Testis (tissue), 3 donors: ENCODE results near the gene MALL. TPM values are rescaled to one million over a fixed set of nuclear protein-coding genes. Genes with fewer than 3 reads are reported as not detected.

Experiments
- DNase-seq: peaks from one replicate; pipeline ENCODE4 v3.0.0-alpha.2; 2019
- H3K27ac ChIP-seq, 2 donors: fragments of 200-600 bp; sonication (generic); one replicate each; pipeline ENCODE4 v1.5.1; 2019
- H3K27me3 ChIP-seq: fragments of 200-600 bp; sonication (generic); one replicate; pipeline ENCODE4 v1.5.1; 2019
- H3K36me3 ChIP-seq: fragments of 200-600 bp; sonication (generic); one replicate; pipeline ENCODE4 v1.5.1; 2017; ENCODE audit warnings: low read depth; ENCODE audit errors: missing control alignments
- H3K4me1 ChIP-seq: fragments of 200-600 bp; sonication (generic); one replicate; pipeline ENCODE4 v1.5.1; 2019
- H3K4me3 ChIP-seq, 2 donors: fragments of 200-600 bp; sonication (generic); one replicate each; pipeline ENCODE4 v1.5.1; 2017 to 2019
- H3K9me3 ChIP-seq: fragments of 200-600 bp; sonication (generic); one replicate; pipeline ENCODE4 v1.5.1; 2017
- CTCF ChIP-seq, 3 experiments: fragments of 450-650 bp in 2 of 3; fragments of 200-600 bp in 1 of 3; sonication (generic) in 1 of 3; IDR thresholded peaks; one replicate each; pipeline ENCODE4 v1.5.1; 2016 to 2019; ENCODE audit warnings: antibody characterized with exemption in 3 of 3, mild to moderate bottlenecking in 2 of 3, moderate library complexity in 1 of 3
- POLR2A ChIP-seq: fragments of 450-650 bp; IDR thresholded peaks from one replicate; pipeline ENCODE4 v1.6.1; 2017; ENCODE audit warnings: antibody characterized with exemption, mild to moderate bottlenecking, moderate library complexity
- whole genome bisulfite sequencing, 2 donors: methylation state at CpG; one replicate each; pipeline ENCODE4 v1.1.5; 2018; 5-methylcytosine and 5-hydroxymethylcytosine counted together
- intact Hi-C: fragments of 100-400 bp; cut with DNase I; formaldehyde crosslinking; loops from one replicate; pipeline ENCODE4 v1.15.1; 2023; ENCODE audit warnings: low total_unique reads
- polyA plus RNA-seq: library from polyadenylated mRNA; stranded (reverse); fragments of 350-450 nt; fragmentation: Illumina TruSeq; extraction: RNeasy Lipid Tissue Mini Kit (QIAGEN cat#74804); gene quantifications from one replicate; pipeline ENCODE4 v1.2.3, GENCODE V29; 2014; ENCODE audit warnings: low read depth, low replicate concordance; ENCODE audit not compliant: insufficient read depth
- total RNA-seq, 2 donors: library from RNA; depleted of rRNA; stranded (reverse); fragments of >200 nt; gene quantifications; one replicate each; pipeline ENCODE4 v1.2.3, GENCODE V29; 2016

MALL gene
- total and polyA plus RNA-seq, 3 donors from 2014 or later = 7.6 to 17.4 (median 15.0) TPM

- no peak for DNase-seq
Observed at GRCh38 chr2:110143982-110144381, 28.4 kb upstream of the MALL start.

DNA sequence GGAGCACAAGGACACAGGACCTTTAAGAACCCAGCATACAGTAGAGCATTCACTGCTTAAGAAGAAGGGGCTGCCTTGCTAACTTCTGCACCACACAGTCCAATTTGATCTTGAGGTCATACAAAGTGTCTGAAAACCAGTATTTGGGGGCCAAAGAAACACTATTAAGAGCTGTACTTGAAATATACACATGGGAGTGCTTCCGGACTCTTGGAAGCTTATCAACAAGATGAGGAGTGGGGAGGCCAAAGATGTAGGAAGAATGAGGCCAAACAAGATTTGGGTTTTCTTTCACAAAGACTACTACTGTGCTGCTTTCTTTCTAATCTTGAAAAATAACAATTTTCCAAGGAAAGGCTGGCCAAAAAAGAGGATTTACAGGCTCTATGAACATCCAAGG lies 24.8 kb upstream of the MALL start:
- Histone ChIP-seq H3K4me3 (no peak overlapping the region), H3K36me3 (no peaks in the 10 kb centered on the region), H3K27me3 (no peaks in the 10 kb centered on the region), H3K4me1 (no peaks in the 10 kb centered on the region), H3K27ac (no peak overlapping the region), H3K9me3 (no peaks in the 10 kb centered on the region)
- WGBS, 2 donors = 50 to 75% methylated on average over 1 of the region's 1 CpG
- DNase-seq = no peak
- intact Hi-C loops = no loop called here
- TF ChIP-seq POLR2A = no peak
- TF ChIP-seq CTCF (IDR thresholded peaks at IDR 0.05) = no peak

More at GRCh38 chr2:110143982-110144381, 28.4 kb upstream of the MALL start:
- intact Hi-C loops = no loop called here
- H3K4me3 ChIP-seq = no peak overlapping the region
- no peaks in the 10 kb centered on the region for H3K36me3 ChIP-seq
- no peaks in the 10 kb centered on the region for H3K4me1 ChIP-seq
- no peak overlapping the region for H3K27ac ChIP-seq
- H3K27me3 ChIP-seq = no peaks in the 10 kb centered on the region
- H3K9me3 ChIP-seq = no peaks in the 10 kb centered on the region
- no peak for TF ChIP-seq POLR2A
- no peak for TF ChIP-seq CTCF (IDR thresholded peaks at IDR 0.05)

GRCh38 chr2:110134025-110134424 lies 18.4 kb upstream of the MALL start:
- Histone ChIP-seq H3K4me1 (no peaks in the 10 kb centered on the region), H3K27ac (no peak overlapping the region), H3K4me3 (no peak overlapping the region), H3K9me3 (no peaks in the 10 kb centered on the region), H3K36me3 (no peaks in the 10 kb centered on the region), H3K27me3 (no peaks in the 10 kb centered on the region)
- TF ChIP-seq POLR2A = no peak
- TF ChIP-seq CTCF (IDR thresholded peaks at IDR 0.05) = no peak
- DNase-seq = no peak
- intact Hi-C loops = no loop called here

DNA sequence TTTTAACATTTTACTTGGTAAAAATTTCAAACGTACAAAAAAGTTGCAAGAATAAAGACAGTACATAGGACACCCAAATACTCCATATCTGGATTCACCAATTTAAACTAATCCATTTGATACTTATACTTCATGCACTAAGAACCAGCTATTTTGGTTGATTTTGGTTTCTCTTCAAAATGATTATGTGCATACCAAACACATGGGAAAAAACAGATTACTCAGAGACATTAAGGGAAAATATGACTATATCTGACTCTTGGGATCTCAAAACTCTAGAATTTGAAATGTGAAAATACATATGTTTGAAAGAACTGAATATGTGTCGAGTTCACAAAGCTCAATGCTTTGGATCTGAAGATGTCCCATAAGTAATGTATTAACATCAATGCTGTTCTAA lies 15.5 kb upstream of the MALL start:
- 88 to 91% methylated on average over 2 of the region's 2 CpGs for WGBS, 2 donors
- DNase-seq = no peak
- H3K27ac ChIP-seq = no peak overlapping the region
- no peaks in the 10 kb centered on the region for H3K9me3 ChIP-seq
- no peaks in the 10 kb centered on the region for H3K36me3 ChIP-seq
- intact Hi-C loops = no loop called here
- H3K27me3 ChIP-seq = no peaks in the 10 kb centered on the region
- TF ChIP-seq CTCF (IDR thresholded peaks at IDR 0.05) (no peak), POLR2A (no peak)
- no peak overlapping the region for H3K4me3 ChIP-seq
- H3K4me1 ChIP-seq = no peaks in the 10 kb centered on the region

- Histone ChIP-seq H3K27me3 (no peaks in the 10 kb centered on the region), H3K9me3 (no peaks in the 10 kb centered on the region), H3K4me1 (no peaks in the 10 kb centered on the region), H3K4me3 (no peak overlapping the region), H3K36me3 (no peaks in the 10 kb centered on the region), H3K27ac (no peak overlapping the region)
- 81 to 96% methylated on average over 2 of the region's 2 CpGs for WGBS, 2 donors
- intact Hi-C loops = no loop called here
- no peak for TF ChIP-seq POLR2A
- no peak for TF ChIP-seq CTCF (IDR thresholded peaks at IDR 0.05)
- DNase-seq = no peak
Observed at GRCh38 chr2:110130757-110131156, 15.1 kb upstream of the MALL start.
